Right atrium auricular region (tissue), 2 donors: ENCODE measurements around the gene GPR143. TPM values are rescaled to one million over a fixed set of nuclear protein-coding genes. Genes with fewer than 3 reads are reported as not detected.

Experiments used
- DNase-seq: peaks from one replicate; pipeline ENCODE4 v3.0.0-alpha.2; 2019; ENCODE audit warnings: low spot score
- H3K27ac ChIP-seq, 2 donors: fragments of 200-600 bp; sonication (generic); 1 replicate in 1 of 2; 2 replicates in 1 of 2; pipeline ENCODE4 v1.5.1; 2016 to 2019
- H3K27me3 ChIP-seq, 2 donors: fragments of 200-600 bp; sonication (generic); one replicate each; pipeline versions ENCODE4 v1.5.1 to v1.6.0; 2017 to 2019
- H3K36me3 ChIP-seq: fragments of 200-600 bp; sonication (generic); one replicate; pipeline ENCODE4 v1.5.1; 2016
- H3K4me1 ChIP-seq, 2 donors: fragments of 200-600 bp; sonication (generic); one replicate each; pipeline versions ENCODE4 v1.5.1 to v1.6.0; 2017 to 2019
- H3K4me3 ChIP-seq, 2 donors: fragments of 200-600 bp; sonication (generic); 1 replicate in 1 of 2; 2 replicates in 1 of 2; pipeline ENCODE4 v1.5.1; 2017 to 2019; ENCODE audit warnings: mild to moderate bottlenecking in 1 of 2, moderate library complexity in 1 of 2
- H3K9me3 ChIP-seq, 2 donors: fragments of 200-600 bp; sonication (generic); one replicate each; pipeline ENCODE4 v1.5.1; 2019
- CTCF ChIP-seq, 2 donors: fragments of 200-600 bp; sonication (generic); IDR thresholded peaks; one replicate each; pipeline ENCODE4 v1.5.1; 2019; ENCODE audit warnings: antibody characterized with exemption in 2 of 2
- total RNA-seq, 2 donors: library from RNA; depleted of rRNA; stranded (reverse); fragments of >200 nt; gene quantifications; one replicate each; pipeline ENCODE4 v1.1.0, GENCODE V29; 2016

The GPR143 gene
- total RNA-seq, 2 donors from 2014 or later, result 0.31 to 1.1 TPM

GRCh38 chrX:9676738-9677097, 88.9 kb downstream of the GPR143 start:
- no peaks in the 10 kb centered on the region for H3K27me3 ChIP-seq
- H3K9me3 ChIP-seq, result no peaks in the 10 kb centered on the region
- no peak overlapping the region for H3K4me3 ChIP-seq
- H3K36me3 ChIP-seq, result no peaks in the 10 kb centered on the region
- H3K4me1 ChIP-seq, result no peaks in the 10 kb centered on the region
- DNase-seq, result no peak
- no peak overlapping the region for H3K27ac ChIP-seq
- no peak for TF ChIP-seq CTCF (IDR thresholded peaks at IDR 0.05)

GRCh38 chrX:9676306-9676705, 89.3 kb downstream of the GPR143 start:
- Histone ChIP-seq H3K36me3 (no peaks in the 10 kb centered on the region), H3K9me3 (no peaks in the 10 kb centered on the region), H3K27me3 (no peaks in the 10 kb centered on the region), H3K4me1 (no peaks in the 10 kb centered on the region), H3K27ac (no peak overlapping the region), H3K4me3 (no peak overlapping the region)
- no peak for TF ChIP-seq CTCF (IDR thresholded peaks at IDR 0.05)
- no peak for DNase-seq

Other genes starting within 250 kb of the GPR143 start
- gene SHROOM2, start 20.6 kb upstream of the GPR143 start, total RNA-seq, result 1 to 10 TPM; 2.7 to 6.4 TPM
- not detected for gene CLDN34, start 201.5 kb upstream of the GPR143 start, total RNA-seq